ENCODE data around the gene TRAPPC10. TPM values are rescaled to one million over a fixed set of nuclear protein-coding genes. Genes with fewer than 3 reads are reported as not detected.

Gene TRAPPC10
- total and polyA plus RNA-seq, 2 donors, result 14.0 to 22.4 TPM

DNA sequence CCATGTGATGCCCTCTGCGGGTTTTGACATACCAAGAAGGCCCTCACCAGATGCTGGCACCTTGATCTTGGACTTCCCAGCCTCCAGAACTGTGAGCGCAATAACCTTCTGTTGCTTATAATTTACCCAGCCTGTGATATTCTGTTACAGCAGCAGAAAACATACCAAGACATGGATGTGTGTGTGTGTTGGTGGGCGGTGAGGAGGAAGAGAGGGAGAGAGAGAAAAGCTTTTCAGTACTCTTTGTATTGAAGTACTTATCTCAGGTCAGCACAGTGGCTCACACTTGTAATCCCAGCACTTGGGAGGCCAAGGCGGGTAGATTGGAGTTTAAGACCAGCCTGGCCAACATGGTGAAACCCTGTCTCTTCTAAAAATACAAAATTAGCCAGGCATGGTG, 23.1 kb downstream of the TRAPPC10 start:
- no peak overlapping the region for H3K27ac ChIP-seq (ENCODE audit: low read depth in 1 of 2, low read length in 1 of 2)
- no peaks in the 10 kb centered on the region for H3K27me3 ChIP-seq (ENCODE audit: control insufficient read depth in 2 of 2, insufficient read depth in 1 of 2, low read length in 1 of 2)
- WGBS, result 98% methylated on average over 4 of the region's 4 CpGs
- H3K9me3 ChIP-seq (ENCODE audit: control insufficient read depth in 2 of 2, insufficient read depth in 1 of 2, low read length in 1 of 2), result no peaks in the 10 kb centered on the region
- H3K4me3 ChIP-seq (ENCODE audit: low read length in 2 of 2), result no peak overlapping the region
- no peak for DNase-seq (ENCODE audit: low read depth in 6 of 9, low spot score in 9 of 9)
- peaks cover 49 to 66% of the 10 kb centered on the region in 2 donors for H3K36me3 ChIP-seq (ENCODE audit: control insufficient read depth in 2 of 2, insufficient read depth in 2 of 2, low read length in 1 of 2)
- H3K4me1 ChIP-seq (ENCODE audit: control insufficient read depth in 2 of 2, insufficient read depth in 2 of 2, low read length in 2 of 2), result no peaks in the 10 kb centered on the region

DNA sequence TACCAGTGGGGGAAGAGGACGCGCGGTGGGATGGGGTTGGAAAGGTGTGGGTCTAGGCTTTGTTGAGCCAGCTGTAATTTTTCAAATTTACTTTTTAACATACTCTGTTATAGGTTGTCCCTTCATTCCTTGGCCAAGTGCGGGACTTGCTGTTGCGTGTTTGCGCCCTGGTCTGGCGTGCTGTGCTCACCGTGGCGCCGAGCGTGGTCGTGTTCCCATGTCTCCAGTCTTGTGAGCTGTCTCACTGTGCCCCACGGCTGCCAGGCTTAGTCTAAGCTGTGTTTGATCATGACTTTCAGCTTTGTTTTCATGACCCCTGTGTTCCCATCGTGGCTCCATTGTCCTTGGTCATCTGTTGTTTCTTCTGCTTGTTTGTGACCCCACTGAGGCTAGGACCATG, 26.0 kb downstream of the TRAPPC10 start:
- H3K27me3 ChIP-seq (ENCODE audit: control insufficient read depth in 2 of 2, insufficient read depth in 1 of 2, low read length in 1 of 2), result no peaks in the 10 kb centered on the region
- no peak overlapping the region for H3K4me3 ChIP-seq (ENCODE audit: low read length in 2 of 2)
- no peak overlapping the region for H3K27ac ChIP-seq (ENCODE audit: low read depth in 1 of 2, low read length in 1 of 2)
- no peaks in the 10 kb centered on the region for H3K9me3 ChIP-seq (ENCODE audit: control insufficient read depth in 2 of 2, insufficient read depth in 1 of 2, low read length in 1 of 2)
- no peaks in the 10 kb centered on the region for H3K4me1 ChIP-seq (ENCODE audit: control insufficient read depth in 2 of 2, insufficient read depth in 2 of 2, low read length in 2 of 2)
- WGBS, result 98% methylated on average over 14 of the region's 14 CpGs
- no peak for DNase-seq (ENCODE audit: low read depth in 6 of 9, low spot score in 9 of 9)
- peaks cover 48 to 65% of the 10 kb centered on the region in 2 donors for H3K36me3 ChIP-seq (ENCODE audit: control insufficient read depth in 2 of 2, insufficient read depth in 2 of 2, low read length in 1 of 2)

DNA sequence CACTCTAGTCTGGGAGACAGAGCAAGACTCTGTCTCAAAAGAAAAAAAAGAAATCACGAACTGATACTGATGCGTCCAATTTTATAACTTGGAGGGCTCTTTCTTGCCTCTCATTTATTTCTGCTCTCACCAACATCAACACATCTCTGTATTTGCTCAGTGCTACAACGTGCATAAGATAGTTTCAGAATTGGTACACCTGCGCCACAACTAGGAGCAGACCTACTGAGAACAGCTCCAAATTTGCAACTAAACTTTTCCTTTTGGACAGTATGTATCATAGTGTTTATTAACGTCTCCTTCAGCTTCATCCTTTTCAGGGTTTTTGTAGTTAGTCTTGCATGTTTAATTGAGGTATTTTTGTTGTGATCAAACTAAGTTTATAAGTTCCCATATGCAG, 27.7 kb downstream of the TRAPPC10 start:
- no peak overlapping the region for H3K4me3 ChIP-seq (ENCODE audit: low read length in 2 of 2)
- H3K27ac ChIP-seq (ENCODE audit: low read depth in 1 of 2, low read length in 1 of 2), result no peak overlapping the region
- peaks cover 47 to 54% of the 10 kb centered on the region in 2 donors for H3K36me3 ChIP-seq (ENCODE audit: control insufficient read depth in 2 of 2, insufficient read depth in 2 of 2, low read length in 1 of 2)
- DNase-seq (ENCODE audit: low read depth in 6 of 9, low spot score in 9 of 9), result no peak
- H3K4me1 ChIP-seq (ENCODE audit: control insufficient read depth in 2 of 2, insufficient read depth in 2 of 2, low read length in 2 of 2), result peaks cover 0 to 7% of the 10 kb centered on the region in 2 donors
- 97% methylated on average over 5 of the region's 5 CpGs for WGBS
- no peaks in the 10 kb centered on the region for H3K9me3 ChIP-seq (ENCODE audit: control insufficient read depth in 2 of 2, insufficient read depth in 1 of 2, low read length in 1 of 2)
- H3K27me3 ChIP-seq (ENCODE audit: control insufficient read depth in 2 of 2, insufficient read depth in 1 of 2, low read length in 1 of 2), result no peaks in the 10 kb centered on the region

DNA sequence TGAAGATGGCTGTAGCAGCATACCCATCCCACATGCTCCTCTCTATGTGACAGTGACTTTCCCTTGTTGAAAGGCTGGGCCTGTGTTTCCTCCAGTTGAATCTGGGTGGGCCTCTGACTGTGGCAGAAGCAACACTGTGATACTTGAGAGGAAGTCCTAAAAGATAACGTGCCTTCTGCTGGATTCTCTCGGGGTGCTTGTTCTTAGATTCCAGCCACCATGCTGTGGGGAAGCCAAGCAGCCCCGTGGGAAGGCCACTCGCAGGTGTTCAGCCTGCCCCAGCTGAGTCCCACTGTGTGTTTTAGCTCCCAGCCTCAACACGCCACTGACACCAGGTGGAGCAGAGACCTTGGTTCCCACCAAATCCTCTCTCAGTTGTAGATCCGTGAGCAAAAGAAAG, 31.5 kb downstream of the TRAPPC10 start:
- peak in 1 of 9 donors; percentile 17 for DNase-seq (ENCODE audit: low read depth in 6 of 9, low spot score in 9 of 9)
- WGBS, result 51% methylated on average over 6 of the region's 6 CpGs
- H3K27ac ChIP-seq (ENCODE audit: low read depth in 1 of 2, low read length in 1 of 2), result peak overlapping the region in 1 of 2 donors; percentile 31

DNA sequence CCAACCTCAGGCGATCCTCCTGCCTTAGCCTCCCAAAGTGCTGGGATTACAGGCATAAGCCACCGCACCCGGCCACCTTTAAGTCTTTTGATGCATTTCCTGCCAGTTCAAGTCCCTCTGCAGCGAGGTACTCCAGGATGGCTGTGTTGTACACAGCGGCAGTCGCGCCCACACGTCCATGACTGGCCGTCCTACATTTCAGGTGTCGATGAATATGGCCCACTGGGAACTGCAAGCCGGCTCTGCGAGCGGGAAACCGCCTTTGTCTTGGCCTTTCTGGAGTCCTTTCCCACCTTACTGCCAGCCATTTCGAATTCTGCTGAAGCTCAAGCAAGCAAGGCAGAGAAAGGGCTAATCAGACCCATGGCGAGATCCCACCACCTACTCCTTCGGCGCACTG, 34.6 kb downstream of the TRAPPC10 start:
- 99% methylated on average over 18 of the region's 18 CpGs for WGBS
- no peak overlapping the region for H3K27ac ChIP-seq (ENCODE audit: low read depth in 1 of 2, low read length in 1 of 2)
- no peaks in the 10 kb centered on the region for H3K27me3 ChIP-seq (ENCODE audit: control insufficient read depth in 2 of 2, insufficient read depth in 1 of 2, low read length in 1 of 2)
- DNase-seq (ENCODE audit: low read depth in 6 of 9, low spot score in 9 of 9), result no peak
- no peaks in the 10 kb centered on the region for H3K9me3 ChIP-seq (ENCODE audit: control insufficient read depth in 2 of 2, insufficient read depth in 1 of 2, low read length in 1 of 2)
- H3K4me3 ChIP-seq (ENCODE audit: low read length in 2 of 2), result no peak overlapping the region
- peaks cover 0 to 7% of the 10 kb centered on the region in 2 donors for H3K4me1 ChIP-seq (ENCODE audit: control insufficient read depth in 2 of 2, insufficient read depth in 2 of 2, low read length in 2 of 2)
- H3K36me3 ChIP-seq (ENCODE audit: control insufficient read depth in 2 of 2, insufficient read depth in 2 of 2, low read length in 1 of 2), result peaks cover 28 to 36% of the 10 kb centered on the region in 2 donors

More for the DNA sequence above, 31.5 kb downstream of the TRAPPC10 start:
- H3K4me3 ChIP-seq (ENCODE audit: low read length in 2 of 2), result no peak overlapping the region
- no peaks in the 10 kb centered on the region for H3K9me3 ChIP-seq (ENCODE audit: control insufficient read depth in 2 of 2, insufficient read depth in 1 of 2, low read length in 1 of 2)
- no peaks in the 10 kb centered on the region for H3K27me3 ChIP-seq (ENCODE audit: control insufficient read depth in 2 of 2, insufficient read depth in 1 of 2, low read length in 1 of 2)
- peaks cover 0 to 7% of the 10 kb centered on the region in 2 donors for H3K4me1 ChIP-seq (ENCODE audit: control insufficient read depth in 2 of 2, insufficient read depth in 2 of 2, low read length in 2 of 2)
- H3K36me3 ChIP-seq (ENCODE audit: control insufficient read depth in 2 of 2, insufficient read depth in 2 of 2, low read length in 1 of 2), result peaks cover 41% of the 10 kb centered on the region in 2 donors

DNA sequence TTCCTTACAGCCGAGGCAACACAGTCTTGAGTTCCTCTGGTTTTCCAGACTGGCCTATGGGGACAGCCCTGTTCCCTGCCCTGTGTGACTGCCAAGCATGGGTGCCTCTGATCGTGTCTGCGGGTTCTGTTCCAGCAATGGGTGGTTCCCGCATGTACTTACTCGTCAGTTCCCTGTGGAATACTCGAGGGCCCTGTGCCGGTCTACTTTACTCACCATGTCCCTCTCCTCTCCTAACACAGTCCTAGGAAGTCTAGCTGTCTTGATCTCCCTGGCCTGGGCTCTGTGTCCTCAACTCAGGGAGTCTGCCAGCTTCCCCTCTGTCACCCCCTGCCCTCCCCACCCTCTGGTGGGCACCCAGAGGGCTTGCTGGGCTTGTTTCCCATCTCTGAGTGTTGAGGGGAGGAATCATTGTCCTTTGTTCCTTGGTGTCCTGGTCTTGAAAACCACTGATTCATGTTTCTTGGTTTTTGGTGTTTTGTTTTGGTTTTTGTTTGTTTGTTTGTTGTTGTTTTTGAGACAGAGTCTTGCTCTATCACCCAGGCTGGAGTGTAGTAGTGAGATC, 36.0 kb downstream of the TRAPPC10 start:
- 96% methylated on average over 7 of the region's 7 CpGs for WGBS
- H3K4me3 ChIP-seq (ENCODE audit: low read length in 2 of 2), result no peak overlapping the region
- H3K27ac ChIP-seq (ENCODE audit: low read depth in 1 of 2, low read length in 1 of 2), result no peak overlapping the region
- peaks cover 0 to 7% of the 10 kb centered on the region in 2 donors for H3K4me1 ChIP-seq (ENCODE audit: control insufficient read depth in 2 of 2, insufficient read depth in 2 of 2, low read length in 2 of 2)
- H3K9me3 ChIP-seq (ENCODE audit: control insufficient read depth in 2 of 2, insufficient read depth in 1 of 2, low read length in 1 of 2), result no peaks in the 10 kb centered on the region
- H3K36me3 ChIP-seq (ENCODE audit: control insufficient read depth in 2 of 2, insufficient read depth in 2 of 2, low read length in 1 of 2), result peaks cover 41 to 49% of the 10 kb centered on the region in 2 donors
- no peaks in the 10 kb centered on the region for H3K27me3 ChIP-seq (ENCODE audit: control insufficient read depth in 2 of 2, insufficient read depth in 1 of 2, low read length in 1 of 2)
- DNase-seq (ENCODE audit: low read depth in 6 of 9, low spot score in 9 of 9), result no peak

DNA sequence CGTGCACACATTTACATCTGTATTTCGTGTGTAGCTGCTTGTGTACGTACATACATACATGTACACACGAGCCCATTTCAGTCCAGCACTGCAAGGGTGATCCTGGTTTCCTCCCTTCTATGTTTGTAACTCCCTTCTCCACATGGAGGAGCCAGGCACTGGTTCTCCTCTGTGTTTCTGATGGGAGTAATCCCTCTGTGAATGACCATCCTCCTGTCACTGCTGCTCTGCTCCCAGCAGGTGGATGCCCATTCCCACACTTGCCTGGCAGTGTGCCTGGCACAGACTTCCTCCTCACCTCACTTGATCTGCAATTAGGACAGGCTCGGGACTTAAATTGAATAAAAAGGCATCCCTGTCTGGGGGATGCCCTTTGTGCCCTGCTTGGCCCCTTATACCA, 37.1 kb downstream of the TRAPPC10 start:
- Histone ChIP-seq H3K4me1 (ENCODE audit: control insufficient read depth in 2 of 2, insufficient read depth in 2 of 2, low read length in 2 of 2) (no peaks in the 10 kb centered on the region), H3K36me3 (ENCODE audit: control insufficient read depth in 2 of 2, insufficient read depth in 2 of 2, low read length in 1 of 2) (peaks cover 48 to 53% of the 10 kb centered on the region in 2 donors), H3K27ac (ENCODE audit: low read depth in 1 of 2, low read length in 1 of 2) (no peak overlapping the region), H3K9me3 (ENCODE audit: control insufficient read depth in 2 of 2, insufficient read depth in 1 of 2, low read length in 1 of 2) (no peaks in the 10 kb centered on the region), H3K4me3 (ENCODE audit: low read length in 2 of 2) (no peak overlapping the region), H3K27me3 (ENCODE audit: control insufficient read depth in 2 of 2, insufficient read depth in 1 of 2, low read length in 1 of 2) (no peaks in the 10 kb centered on the region)
- 95% methylated on average over 5 of the region's 5 CpGs for WGBS
- no peak for DNase-seq (ENCODE audit: low read depth in 6 of 9, low spot score in 9 of 9)

DNA sequence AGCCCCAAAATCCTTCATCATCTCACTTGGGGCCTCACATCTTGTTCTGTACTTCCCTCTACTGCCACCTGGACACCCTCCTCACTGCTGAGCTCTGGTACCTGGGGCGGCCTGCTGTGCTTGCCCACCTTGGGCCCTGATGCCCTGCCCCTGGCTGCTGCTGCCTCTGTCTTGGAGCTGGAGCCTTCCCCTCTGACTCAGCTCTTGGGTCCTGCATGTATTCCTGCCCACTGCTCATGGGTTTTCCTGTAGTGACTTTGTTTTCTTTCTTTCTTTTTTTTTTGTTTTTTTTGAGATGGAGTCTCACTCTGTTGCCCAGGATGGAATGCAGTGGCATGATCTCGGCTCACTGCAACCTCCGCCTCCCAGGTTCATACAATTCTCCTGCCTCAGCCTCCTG, 37.5 kb downstream of the TRAPPC10 start:
- no peak overlapping the region for H3K4me3 ChIP-seq (ENCODE audit: low read length in 2 of 2)
- DNase-seq (ENCODE audit: low read depth in 6 of 9, low spot score in 9 of 9), result no peak
- H3K9me3 ChIP-seq (ENCODE audit: control insufficient read depth in 2 of 2, insufficient read depth in 1 of 2, low read length in 1 of 2), result no peaks in the 10 kb centered on the region
- WGBS, result 98% methylated on average over 3 of the region's 3 CpGs
- peaks cover 50 to 54% of the 10 kb centered on the region in 2 donors for H3K36me3 ChIP-seq (ENCODE audit: control insufficient read depth in 2 of 2, insufficient read depth in 2 of 2, low read length in 1 of 2)
- H3K27ac ChIP-seq (ENCODE audit: low read depth in 1 of 2, low read length in 1 of 2), result no peak overlapping the region
- H3K4me1 ChIP-seq (ENCODE audit: control insufficient read depth in 2 of 2, insufficient read depth in 2 of 2, low read length in 2 of 2), result no peaks in the 10 kb centered on the region
- no peaks in the 10 kb centered on the region for H3K27me3 ChIP-seq (ENCODE audit: control insufficient read depth in 2 of 2, insufficient read depth in 1 of 2, low read length in 1 of 2)

DNA sequence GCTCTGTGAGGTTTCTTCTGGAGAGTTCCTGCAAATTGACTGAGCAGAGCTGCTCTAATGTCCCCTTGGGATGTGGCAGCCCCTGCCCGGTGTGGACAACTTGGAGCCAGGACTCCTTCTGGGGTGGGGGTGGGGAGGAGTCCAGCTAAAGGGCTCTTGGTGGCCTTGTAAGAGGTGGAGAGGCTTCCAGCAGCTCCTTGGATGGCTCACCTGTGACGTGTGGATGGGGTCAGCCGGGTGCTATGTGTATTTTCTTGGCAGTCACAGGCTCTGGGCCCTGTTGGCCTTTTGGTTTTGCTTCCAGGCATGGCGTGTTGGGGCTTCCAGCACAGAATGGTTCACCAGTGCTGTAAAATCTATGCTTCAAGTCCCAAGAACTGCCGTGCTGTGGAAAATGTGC, 38.2 kb downstream of the TRAPPC10 start:
- no peaks in the 10 kb centered on the region for H3K4me1 ChIP-seq (ENCODE audit: control insufficient read depth in 2 of 2, insufficient read depth in 2 of 2, low read length in 2 of 2)
- peaks cover 54 to 57% of the 10 kb centered on the region in 2 donors for H3K36me3 ChIP-seq (ENCODE audit: control insufficient read depth in 2 of 2, insufficient read depth in 2 of 2, low read length in 1 of 2)
- no peaks in the 10 kb centered on the region for H3K27me3 ChIP-seq (ENCODE audit: control insufficient read depth in 2 of 2, insufficient read depth in 1 of 2, low read length in 1 of 2)
- 96% methylated on average over 5 of the region's 5 CpGs for WGBS
- H3K27ac ChIP-seq (ENCODE audit: low read depth in 1 of 2, low read length in 1 of 2), result no peak overlapping the region
- H3K9me3 ChIP-seq (ENCODE audit: control insufficient read depth in 2 of 2, insufficient read depth in 1 of 2, low read length in 1 of 2), result no peaks in the 10 kb centered on the region
- H3K4me3 ChIP-seq (ENCODE audit: low read length in 2 of 2), result no peak overlapping the region
- DNase-seq (ENCODE audit: low read depth in 6 of 9, low spot score in 9 of 9), result no peak

Data from thymus (tissue), 11 donors.